Testis (tissue), 2 donors: ENCODE measurements around the gene FRYL.

ENCODE experiments used
- CTCF ChIP-seq, 3 experiments: fragments of 450-650 bp in 2 of 3; fragments of 200-600 bp in 1 of 3; sonication (generic) in 1 of 3; IDR thresholded peaks; one replicate each; pipeline ENCODE4 v1.5.1; 2016 to 2019; ENCODE audit warnings: antibody characterized with exemption in 3 of 3, mild to moderate bottlenecking in 2 of 3, moderate library complexity in 1 of 3
- POLR2A ChIP-seq: fragments of 450-650 bp; IDR thresholded peaks from one replicate; pipeline ENCODE4 v1.6.1; 2017; ENCODE audit warnings: antibody characterized with exemption, mild to moderate bottlenecking, moderate library complexity

- TF ChIP-seq CTCF (IDR thresholded peaks at IDR 0.05) (no peak), POLR2A (no peak)
Measured at GRCh38 chr4:48816971-48817370, 36.9 kb upstream of the FRYL start.
